Measurements from ENCODE around the gene KCNN2.

The KCNN2 gene

DNA sequence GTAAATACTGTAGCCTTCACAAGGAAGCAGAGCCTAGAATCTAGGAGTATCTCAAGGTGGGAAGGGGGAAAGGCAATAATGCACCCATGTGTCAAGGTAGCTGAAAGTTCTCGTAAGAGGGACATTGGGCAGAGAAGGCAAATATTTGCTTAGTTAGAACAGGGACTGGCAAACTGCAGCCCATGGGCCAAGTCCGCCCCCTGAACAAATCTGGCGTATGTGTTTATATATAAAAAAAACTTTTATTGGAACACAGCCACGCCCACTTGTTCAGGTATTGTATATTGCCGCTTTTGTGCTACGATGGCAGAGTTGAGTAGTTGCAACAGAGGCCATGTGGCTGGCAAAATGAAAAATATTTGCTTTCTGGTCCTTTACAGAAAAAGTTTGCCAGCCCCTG, 16.1 kb downstream of the KCNN2 start:
- Mint-ChIP-seq H3K27me3 (peaks cover 4% of the 10 kb centered on the region), H3K4me3 (no peak overlapping the region), H3K4me1 (no peaks in the 10 kb centered on the region), H3K27ac (no peak overlapping the region), H3K9me3 (no peaks in the 10 kb centered on the region), H3K36me3 (no peaks in the 10 kb centered on the region)
- ATAC-seq (ENCODE audit: low read depth), result no peak
- DNase-seq (ENCODE audit: low spot score in 2 of 2), result no peak

DNA sequence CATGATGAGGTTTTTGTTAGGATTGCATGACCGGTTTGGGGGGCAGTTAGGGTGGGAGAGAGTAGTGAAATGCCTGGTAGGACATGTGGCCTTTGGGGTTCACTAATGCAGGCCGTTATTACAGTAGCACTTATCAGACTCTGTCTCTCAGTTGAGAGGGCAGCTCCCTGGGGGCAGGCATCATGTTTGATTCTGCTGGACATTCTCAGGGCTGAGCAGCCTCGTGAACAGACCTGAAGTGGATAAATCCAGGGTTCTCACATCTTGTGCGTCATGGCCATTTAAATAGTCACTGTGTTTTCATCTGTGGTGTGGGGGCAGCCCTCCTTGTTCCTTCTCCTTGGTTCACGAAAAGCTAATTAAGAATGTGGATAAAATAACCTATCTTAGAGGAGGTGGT, 18.9 kb downstream of the KCNN2 start:
- H3K27ac Mint-ChIP-seq, result no peak overlapping the region
- no peak for ATAC-seq (ENCODE audit: low read depth)
- peaks cover 6% of the 10 kb centered on the region for H3K27me3 Mint-ChIP-seq
- H3K4me3 Mint-ChIP-seq, result no peak overlapping the region
- H3K9me3 Mint-ChIP-seq, result no peaks in the 10 kb centered on the region
- no peaks in the 10 kb centered on the region for H3K4me1 Mint-ChIP-seq
- no peaks in the 10 kb centered on the region for H3K36me3 Mint-ChIP-seq
- no peak for DNase-seq (ENCODE audit: low spot score in 2 of 2)

DNA sequence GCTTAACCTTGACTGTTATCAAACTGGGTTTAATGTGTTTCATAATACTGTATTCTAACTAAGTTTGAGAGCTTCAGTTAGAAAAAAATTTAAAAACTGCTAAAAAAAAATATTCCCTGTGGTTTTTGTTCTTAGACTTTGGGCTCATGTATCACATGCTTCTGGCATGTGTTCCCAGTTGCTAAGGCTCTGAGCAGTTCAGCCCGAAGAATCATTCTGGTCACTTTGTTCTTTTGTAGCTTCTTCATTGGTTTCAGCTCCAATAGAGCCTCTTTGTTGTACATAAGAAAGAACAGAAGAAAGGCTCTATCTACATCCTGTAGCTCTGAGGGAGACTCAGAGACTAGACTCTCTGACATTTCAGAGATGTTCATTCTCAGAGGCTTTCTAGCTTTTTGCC, 25.6 kb downstream of the KCNN2 start:
- peaks cover 4% of the 10 kb centered on the region for H3K27me3 Mint-ChIP-seq
- no peaks in the 10 kb centered on the region for H3K36me3 Mint-ChIP-seq
- H3K9me3 Mint-ChIP-seq, result no peaks in the 10 kb centered on the region
- ATAC-seq (ENCODE audit: low read depth), result no peak
- no peak overlapping the region for H3K27ac Mint-ChIP-seq
- no peaks in the 10 kb centered on the region for H3K4me1 Mint-ChIP-seq
- no peak for DNase-seq (ENCODE audit: low spot score in 2 of 2)
- H3K4me3 Mint-ChIP-seq, result no peak overlapping the region

DNA sequence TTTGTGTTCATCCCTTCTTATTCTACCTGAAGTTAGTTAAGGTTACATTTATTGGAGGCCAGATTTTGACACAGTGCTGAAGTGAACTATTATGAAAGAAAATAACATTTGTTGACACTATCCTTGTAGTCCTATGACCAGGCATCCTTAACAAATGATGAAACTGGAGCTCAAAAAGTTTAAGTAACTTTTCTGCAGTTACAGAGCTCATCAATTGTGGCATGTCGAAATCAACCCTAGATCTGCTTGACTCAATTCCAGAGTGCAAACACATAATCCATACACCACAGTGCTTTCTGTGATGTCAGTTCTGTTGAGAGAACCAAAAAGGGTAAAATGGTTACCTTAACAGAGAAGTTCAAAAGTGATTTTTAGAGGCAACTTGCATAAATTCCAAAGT, 28.6 kb downstream of the KCNN2 start:
- ATAC-seq (ENCODE audit: low read depth), result no peak
- H3K4me1 Mint-ChIP-seq, result no peaks in the 10 kb centered on the region
- no peak overlapping the region for H3K4me3 Mint-ChIP-seq
- DNase-seq (ENCODE audit: low spot score in 2 of 2), result no peak
- no peaks in the 10 kb centered on the region for H3K9me3 Mint-ChIP-seq
- no peak overlapping the region for H3K27ac Mint-ChIP-seq
- peaks cover 2% of the 10 kb centered on the region for H3K27me3 Mint-ChIP-seq
- no peaks in the 10 kb centered on the region for H3K36me3 Mint-ChIP-seq

DNA sequence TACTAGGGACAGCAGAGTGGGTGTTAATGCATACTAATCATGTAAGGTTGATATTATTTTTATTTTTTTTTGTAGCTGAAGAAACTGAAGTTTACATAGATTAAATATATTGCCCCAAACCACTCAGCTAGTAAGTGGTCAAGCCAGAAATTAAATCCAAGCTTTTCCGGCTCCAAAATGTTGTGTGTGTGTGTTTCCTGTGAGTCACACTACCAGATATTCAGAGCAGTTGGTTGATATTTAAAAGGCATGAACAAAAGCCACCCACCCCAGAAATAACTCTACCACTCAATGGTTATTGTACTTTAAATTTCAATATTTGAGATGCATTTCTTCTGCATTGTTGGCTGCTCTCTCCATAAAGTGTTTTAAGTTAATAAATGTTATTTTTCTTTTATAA, 29.5 kb downstream of the KCNN2 start:
- DNase-seq (ENCODE audit: low spot score in 2 of 2), result no peak
- no peak for ATAC-seq (ENCODE audit: low read depth)
- Mint-ChIP-seq H3K27me3 (peaks cover 2% of the 10 kb centered on the region), H3K27ac (no peak overlapping the region), H3K4me1 (no peaks in the 10 kb centered on the region), H3K9me3 (no peaks in the 10 kb centered on the region), H3K36me3 (no peaks in the 10 kb centered on the region), H3K4me3 (no peak overlapping the region)

DNA sequence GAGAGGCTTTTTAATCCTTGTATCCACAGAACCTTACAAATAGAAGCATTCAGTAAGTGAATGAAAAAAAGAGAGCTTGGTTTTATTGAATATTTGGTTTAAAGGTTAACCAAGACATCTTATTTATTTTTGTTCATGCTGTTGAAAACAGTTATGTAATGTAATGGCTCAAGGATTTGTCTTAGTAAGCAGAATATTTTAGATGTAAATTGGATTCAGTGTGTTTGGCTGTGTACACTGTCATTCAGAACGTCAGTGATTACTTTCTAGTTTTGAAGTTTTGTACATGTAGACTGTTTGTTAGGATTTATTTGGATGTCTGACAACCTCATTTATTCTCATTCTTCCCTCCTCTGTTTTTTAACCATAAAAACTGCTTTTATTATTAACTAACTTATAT, 31.3 kb downstream of the KCNN2 start:
- H3K4me3 Mint-ChIP-seq, result no peak overlapping the region
- no peaks in the 10 kb centered on the region for H3K36me3 Mint-ChIP-seq
- no peaks in the 10 kb centered on the region for H3K9me3 Mint-ChIP-seq
- DNase-seq (ENCODE audit: low spot score in 2 of 2) (no peak), ATAC-seq (ENCODE audit: low read depth) (no peak)
- peaks cover 2% of the 10 kb centered on the region for H3K27me3 Mint-ChIP-seq
- no peaks in the 10 kb centered on the region for H3K4me1 Mint-ChIP-seq
- no peak overlapping the region for H3K27ac Mint-ChIP-seq

DNA sequence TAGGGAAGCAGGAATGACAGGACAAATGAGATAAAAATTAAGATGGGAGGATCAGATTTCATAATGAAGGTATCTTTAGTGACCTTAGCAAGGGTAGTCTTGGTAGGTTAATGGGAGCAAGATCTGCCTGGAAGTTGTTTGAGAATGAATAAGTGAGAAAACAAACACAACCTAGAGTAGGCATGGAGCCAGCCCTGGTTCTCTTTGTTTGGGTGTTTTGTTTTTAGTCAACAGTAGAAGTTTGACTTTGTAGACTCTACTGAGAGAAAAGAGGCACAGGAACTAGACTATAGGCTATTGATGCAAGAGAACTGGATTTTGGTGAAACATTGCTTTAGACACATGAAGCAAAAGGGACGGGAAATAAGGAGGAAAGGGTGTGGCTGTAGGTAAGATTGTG, 40.3 kb downstream of the KCNN2 start:
- Mint-ChIP-seq H3K27ac (no peak overlapping the region), H3K36me3 (no peaks in the 10 kb centered on the region), H3K27me3 (peaks cover 1% of the 10 kb centered on the region), H3K4me3 (no peak overlapping the region), H3K4me1 (no peaks in the 10 kb centered on the region), H3K9me3 (no peaks in the 10 kb centered on the region)
- no peak for DNase-seq (ENCODE audit: low spot score in 2 of 2)
- no peak for ATAC-seq (ENCODE audit: low read depth)

DNA sequence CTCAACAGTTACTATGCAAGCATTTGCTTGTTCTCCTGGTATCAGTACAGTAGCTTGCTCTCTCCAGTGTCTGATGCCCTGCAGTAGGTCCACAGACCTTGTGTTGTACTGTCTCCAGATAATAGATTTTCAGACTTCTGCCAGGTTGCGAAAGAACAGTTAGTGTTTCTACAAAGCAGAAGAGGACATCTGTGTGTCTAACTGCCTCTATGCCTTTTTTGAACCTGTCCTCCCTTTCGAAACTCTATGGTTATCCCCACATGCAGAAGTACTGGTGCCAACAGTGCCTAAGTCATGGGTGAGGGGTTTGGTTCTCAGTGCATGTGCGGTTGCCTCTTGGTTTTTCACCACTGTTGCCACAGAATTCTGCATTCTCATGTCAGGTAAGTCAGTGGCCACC, 45.9 kb downstream of the KCNN2 start:
- peaks cover 2% of the 10 kb centered on the region for H3K27me3 Mint-ChIP-seq
- H3K4me1 Mint-ChIP-seq, result no peaks in the 10 kb centered on the region
- H3K9me3 Mint-ChIP-seq, result no peaks in the 10 kb centered on the region
- ATAC-seq (ENCODE audit: low read depth), result no peak
- no peak for DNase-seq (ENCODE audit: low spot score in 2 of 2)
- H3K27ac Mint-ChIP-seq, result no peak overlapping the region
- no peak overlapping the region for H3K4me3 Mint-ChIP-seq
- H3K36me3 Mint-ChIP-seq, result no peaks in the 10 kb centered on the region

DNA sequence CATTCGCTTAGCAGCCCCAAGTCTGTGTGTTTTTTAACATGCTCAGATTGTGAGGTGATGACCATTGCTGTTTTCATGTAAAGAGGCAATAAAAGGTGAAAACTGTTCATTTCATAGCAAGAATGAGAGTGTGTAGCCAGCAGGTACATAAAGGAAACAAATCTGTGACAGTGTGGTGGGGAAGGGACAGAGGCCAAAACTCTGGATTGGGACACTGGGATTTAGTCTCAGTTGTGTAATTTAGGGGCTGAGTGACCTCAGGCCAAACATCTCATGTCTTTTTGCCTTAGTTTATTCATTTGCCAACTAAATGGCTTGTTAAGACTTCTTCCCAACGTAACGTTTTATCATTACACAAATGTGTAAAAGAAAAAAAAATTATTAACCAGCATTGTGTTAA, 47.0 kb downstream of the KCNN2 start:
- Mint-ChIP-seq H3K4me1 (no peaks in the 10 kb centered on the region), H3K9me3 (no peaks in the 10 kb centered on the region), H3K36me3 (no peaks in the 10 kb centered on the region), H3K27me3 (peaks cover 2% of the 10 kb centered on the region), H3K27ac (no peak overlapping the region), H3K4me3 (no peak overlapping the region)
- DNase-seq (ENCODE audit: low spot score in 2 of 2) (no peak), ATAC-seq (ENCODE audit: low read depth) (no peak)

DNA sequence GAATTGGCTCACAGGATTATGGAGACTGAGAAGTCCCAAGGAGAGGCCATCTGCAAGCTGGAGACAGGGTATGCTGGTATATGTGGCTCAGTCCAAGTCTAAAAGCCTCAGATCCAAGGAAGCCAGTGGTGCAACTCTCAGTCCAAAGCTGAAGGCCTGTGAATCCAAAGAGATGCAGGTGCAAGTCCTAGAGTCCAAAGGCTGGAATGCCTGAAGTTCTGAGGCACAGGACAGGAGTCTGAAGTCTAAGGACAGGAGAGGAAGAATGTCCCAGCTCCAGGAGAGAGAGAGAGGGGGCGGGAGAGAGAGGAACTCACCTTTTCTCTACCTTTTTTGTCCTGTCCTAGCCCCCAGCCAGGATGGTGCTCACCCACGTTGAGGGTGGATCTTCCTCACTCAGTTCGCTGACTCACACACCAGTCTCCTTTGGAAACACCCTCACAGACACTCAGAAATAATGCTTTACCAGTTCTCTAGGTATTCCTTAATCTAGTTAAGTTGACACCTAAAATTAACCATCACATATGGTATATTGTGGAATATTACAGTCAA, 49.6 kb downstream of the KCNN2 start:
- H3K4me1 Mint-ChIP-seq, result no peaks in the 10 kb centered on the region
- no peaks in the 10 kb centered on the region for H3K9me3 Mint-ChIP-seq
- DNase-seq (ENCODE audit: low spot score in 2 of 2), result no peak
- no peak overlapping the region for H3K27ac Mint-ChIP-seq
- peaks cover 2% of the 10 kb centered on the region for H3K27me3 Mint-ChIP-seq
- H3K4me3 Mint-ChIP-seq, result no peak overlapping the region
- H3K36me3 Mint-ChIP-seq, result no peaks in the 10 kb centered on the region
- ATAC-seq (ENCODE audit: low read depth), result no peak

DNA sequence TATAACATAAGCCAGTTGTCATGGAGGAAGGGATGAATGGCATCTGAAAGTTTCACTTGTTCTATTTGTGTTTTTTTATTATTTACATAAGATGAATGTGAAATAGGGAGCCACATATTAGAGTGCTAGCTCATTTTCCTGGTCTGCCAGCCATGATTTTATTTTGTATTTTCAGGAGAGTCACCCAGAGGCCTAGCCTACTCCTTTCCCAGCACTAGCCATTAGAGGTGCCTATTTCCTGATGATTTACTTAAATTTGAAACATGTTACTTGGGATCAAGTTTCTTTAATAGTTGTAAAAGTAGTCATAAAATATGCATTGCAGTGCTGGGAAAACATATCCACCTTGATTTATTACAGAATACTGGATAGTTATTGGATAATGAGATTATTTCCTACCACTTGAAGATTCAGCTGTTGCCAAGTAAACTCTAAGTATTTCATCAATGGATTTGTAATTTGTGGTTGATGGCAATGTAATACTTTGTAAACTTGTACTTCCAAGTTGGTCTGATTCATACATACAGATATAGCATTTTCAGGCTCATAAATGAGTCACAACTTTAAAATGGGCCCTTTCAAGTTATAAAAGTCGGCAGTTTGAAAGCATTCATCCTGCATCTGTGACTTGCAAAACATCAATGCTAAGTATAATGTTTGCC, 50.8 kb downstream of the KCNN2 start:
- Mint-ChIP-seq H3K9me3 (no peaks in the 10 kb centered on the region), H3K27ac (no peak overlapping the region), H3K4me1 (no peaks in the 10 kb centered on the region), H3K4me3 (no peak overlapping the region), H3K36me3 (no peaks in the 10 kb centered on the region), H3K27me3 (peaks cover 2% of the 10 kb centered on the region)
- DNase-seq (ENCODE audit: low spot score in 2 of 2) (no peak), ATAC-seq (ENCODE audit: low read depth) (no peak)

DNA sequence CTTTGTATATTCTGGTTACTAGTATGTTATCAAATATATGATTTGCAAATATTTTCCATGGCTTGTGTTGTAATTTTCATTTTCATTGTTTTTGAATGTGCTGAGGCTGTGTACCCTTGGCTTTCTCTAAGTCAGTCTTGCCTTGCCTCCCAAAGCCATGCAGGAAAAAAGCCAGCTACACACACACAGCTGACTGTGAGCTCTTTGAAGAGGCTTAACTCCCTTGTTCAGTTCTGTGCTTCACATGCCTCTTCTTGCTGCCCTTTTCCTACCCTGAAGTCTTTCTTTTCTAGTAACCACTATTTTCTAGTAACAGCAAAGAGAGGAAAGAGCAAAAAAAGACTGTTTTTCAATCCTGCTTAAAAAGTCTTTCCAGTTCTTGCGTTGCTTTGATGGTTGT, 53.9 kb downstream of the KCNN2 start:
- ATAC-seq (ENCODE audit: low read depth) (no peak), DNase-seq (ENCODE audit: low spot score in 2 of 2) (no peak)
- Mint-ChIP-seq H3K36me3 (no peaks in the 10 kb centered on the region), H3K4me1 (peaks cover 7% of the 10 kb centered on the region), H3K27me3 (peaks cover 2% of the 10 kb centered on the region), H3K9me3 (no peaks in the 10 kb centered on the region), H3K4me3 (no peak overlapping the region), H3K27ac (no peak overlapping the region)

DNA sequence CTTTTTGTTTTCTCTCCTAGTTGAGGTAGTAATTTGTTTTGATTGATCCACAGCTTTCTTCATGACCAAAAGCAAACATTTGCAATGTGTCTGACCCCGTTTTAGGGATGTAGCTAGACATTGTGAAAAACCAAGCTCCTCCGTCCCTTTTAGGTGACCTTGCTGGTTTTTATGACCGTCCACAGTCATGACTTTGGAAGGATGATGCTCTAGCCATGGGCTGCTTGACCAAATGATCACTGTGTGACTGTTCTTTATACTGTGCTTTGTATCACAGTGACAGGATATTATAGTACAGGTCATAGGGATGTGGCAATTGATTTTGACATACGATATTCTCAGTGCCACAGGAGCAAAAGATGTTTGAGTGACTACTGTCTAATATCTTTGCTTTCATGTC, 54.4 kb downstream of the KCNN2 start:
- ATAC-seq (ENCODE audit: low read depth) (no peak), DNase-seq (ENCODE audit: low spot score in 2 of 2) (no peak)
- Mint-ChIP-seq H3K27ac (no peak overlapping the region), H3K4me1 (peaks cover 7% of the 10 kb centered on the region), H3K36me3 (no peaks in the 10 kb centered on the region), H3K4me3 (no peak overlapping the region), H3K27me3 (peaks cover 2% of the 10 kb centered on the region), H3K9me3 (no peaks in the 10 kb centered on the region)

DNA sequence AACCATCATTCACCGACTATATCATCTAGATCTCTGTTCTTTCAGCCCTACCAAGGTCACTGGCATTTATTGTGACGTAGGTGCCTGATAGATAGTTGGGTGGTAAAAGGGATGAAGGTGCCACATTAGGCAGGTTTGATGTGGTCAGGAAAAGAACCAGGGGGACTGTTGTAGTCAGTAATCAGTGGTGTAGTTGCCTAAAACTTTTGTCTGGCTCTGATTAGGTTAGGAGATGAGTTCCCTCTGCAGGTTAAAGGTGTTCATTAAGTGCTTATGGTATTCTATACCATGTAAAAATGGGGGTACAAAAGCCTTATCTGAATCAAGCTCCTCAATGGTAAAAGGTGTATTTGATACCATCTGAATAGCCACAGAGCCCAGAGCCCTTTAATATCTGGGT, 55.6 kb downstream of the KCNN2 start:
- Mint-ChIP-seq H3K36me3 (no peaks in the 10 kb centered on the region), H3K9me3 (no peaks in the 10 kb centered on the region), H3K4me3 (no peak overlapping the region), H3K27ac (no peak overlapping the region), H3K4me1 (peaks cover 7% of the 10 kb centered on the region), H3K27me3 (no peaks in the 10 kb centered on the region)
- no peak for DNase-seq (ENCODE audit: low spot score in 2 of 2)
- ATAC-seq (ENCODE audit: low read depth), result no peak
